ENCODE measurements around the gene PNCK.

Gene PNCK

DNA sequence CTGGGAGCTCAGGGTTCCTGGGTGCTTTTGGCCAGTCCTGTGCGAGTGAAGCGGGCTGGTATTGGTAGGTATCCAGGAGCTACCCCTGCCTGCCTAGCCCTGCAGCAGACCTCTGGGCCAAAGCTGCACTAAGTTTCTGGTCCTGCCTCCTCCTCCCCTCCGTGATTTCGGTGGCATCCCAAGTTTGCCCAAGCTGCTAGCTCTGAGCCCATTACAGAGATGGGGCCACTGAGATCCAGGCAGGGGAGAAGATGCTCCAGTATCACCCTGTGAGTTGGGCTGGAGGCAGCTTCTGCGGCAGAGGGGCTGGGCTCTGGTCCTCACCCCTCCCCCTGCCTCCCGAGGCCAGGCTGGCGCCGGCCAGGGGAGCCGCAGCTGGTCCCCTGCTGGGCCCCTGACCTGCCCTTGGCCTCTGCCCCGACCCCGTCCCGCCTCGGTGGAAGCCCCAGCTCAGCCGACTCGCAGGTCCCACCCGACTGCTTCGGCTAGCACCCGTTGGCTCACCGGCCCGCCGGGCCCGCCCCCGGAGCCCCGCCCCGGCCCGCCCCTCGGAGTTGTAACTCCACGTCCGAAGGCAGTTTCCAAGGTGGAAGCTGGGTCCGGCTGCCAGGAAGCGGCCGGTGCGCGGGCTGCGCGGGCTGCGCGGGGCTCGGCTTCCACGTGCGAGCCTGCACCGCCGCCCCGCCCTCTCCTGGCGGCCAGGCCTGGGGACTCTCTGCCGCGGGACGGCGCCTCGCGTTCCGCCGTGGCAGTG lies 26.8 kb downstream of the PNCK start, which contains the start of gene DUSP9:
DUSP9 (plus strand) TSS at position 584 of the 754 bp plus-strand sequence. CDS start 751 bp downstream, outside the sequence.
- peak; percentile 12 for DNase-seq
- TF ChIP-seq, protein P1, sequence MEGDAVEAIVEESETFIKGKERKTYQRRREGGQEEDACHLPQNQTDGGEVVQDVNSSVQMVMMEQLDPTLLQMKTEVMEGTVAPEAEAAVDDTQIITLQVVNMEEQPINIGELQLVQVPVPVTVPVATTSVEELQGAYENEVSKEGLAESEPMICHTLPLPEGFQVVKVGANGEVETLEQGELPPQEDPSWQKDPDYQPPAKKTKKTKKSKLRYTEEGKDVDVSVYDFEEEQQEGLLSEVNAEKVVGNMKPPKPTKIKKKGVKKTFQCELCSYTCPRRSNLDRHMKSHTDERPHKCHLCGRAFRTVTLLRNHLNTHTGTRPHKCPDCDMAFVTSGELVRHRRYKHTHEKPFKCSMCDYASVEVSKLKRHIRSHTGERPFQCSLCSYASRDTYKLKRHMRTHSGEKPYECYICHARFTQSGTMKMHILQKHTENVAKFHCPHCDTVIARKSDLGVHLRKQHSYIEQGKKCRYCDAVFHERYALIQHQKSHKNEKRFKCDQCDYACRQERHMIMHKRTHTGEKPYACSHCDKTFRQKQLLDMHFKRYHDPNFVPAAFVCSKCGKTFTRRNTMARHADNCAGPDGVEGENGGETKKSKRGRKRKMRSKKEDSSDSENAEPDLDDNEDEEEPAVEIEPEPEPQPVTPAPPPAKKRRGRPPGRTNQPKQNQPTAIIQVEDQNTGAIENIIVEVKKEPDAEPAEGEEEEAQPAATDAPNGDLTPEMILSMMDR (IDR thresholded peaks at IDR 0.05; ENCODE audit: low read depth, low read length) = no peak
- H3K27me3 ChIP-seq (ENCODE audit: insufficient read depth, low read depth, severe bottlenecking) = peaks cover 18% of the 10 kb centered on the region
- no peak within 1 kb of the TSS for H3K27ac ChIP-seq
- no peaks in the 10 kb centered on the region for H3K9me3 ChIP-seq (ENCODE audit: severe bottlenecking)
- no peak within 1 kb of the TSS for H3K4me3 ChIP-seq (ENCODE audit: low read depth, low read length)
- H3K36me3 ChIP-seq = no peaks in the 10 kb centered on the region

DNA sequence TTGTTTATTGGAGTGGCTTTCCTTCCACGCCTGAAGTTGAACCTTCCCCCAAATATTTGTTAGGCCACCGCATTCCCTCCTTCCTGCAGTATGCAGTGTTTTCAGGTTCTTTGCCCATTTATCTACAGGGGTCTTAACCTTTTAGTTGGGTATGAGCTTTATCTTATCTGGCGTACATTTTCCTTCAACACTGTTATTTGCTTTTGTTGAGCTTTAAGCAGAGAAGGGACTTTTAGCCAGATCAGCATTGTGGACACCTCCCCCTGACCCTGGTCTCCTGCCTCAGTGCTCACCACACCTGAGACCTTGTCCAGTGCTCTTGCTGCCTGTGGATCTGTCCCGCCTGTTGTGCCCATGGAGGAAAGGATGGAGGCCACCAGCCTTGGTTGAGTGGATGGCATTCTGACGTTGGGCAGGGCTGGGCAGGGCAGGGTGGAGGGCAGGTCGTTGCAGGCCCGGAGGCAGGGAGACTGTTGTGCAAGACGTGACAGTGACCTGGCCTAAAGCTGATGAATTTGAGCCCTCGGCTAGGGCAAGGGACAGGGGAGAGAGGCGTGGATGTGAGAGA lies 27.6 kb downstream of the PNCK start:
- no peak for DNase-seq
- TF ChIP-seq, protein P1 (IDR thresholded peaks at IDR 0.05; ENCODE audit: low read depth, low read length) = no peak
- Histone ChIP-seq H3K36me3 (no peaks in the 10 kb centered on the region), H3K27me3 (ENCODE audit: insufficient read depth, low read depth, severe bottlenecking) (peaks cover 26% of the 10 kb centered on the region), H3K4me3 (ENCODE audit: low read depth, low read length) (no peak overlapping the region), H3K27ac (no peak overlapping the region), H3K9me3 (ENCODE audit: severe bottlenecking) (no peaks in the 10 kb centered on the region)

DNA sequence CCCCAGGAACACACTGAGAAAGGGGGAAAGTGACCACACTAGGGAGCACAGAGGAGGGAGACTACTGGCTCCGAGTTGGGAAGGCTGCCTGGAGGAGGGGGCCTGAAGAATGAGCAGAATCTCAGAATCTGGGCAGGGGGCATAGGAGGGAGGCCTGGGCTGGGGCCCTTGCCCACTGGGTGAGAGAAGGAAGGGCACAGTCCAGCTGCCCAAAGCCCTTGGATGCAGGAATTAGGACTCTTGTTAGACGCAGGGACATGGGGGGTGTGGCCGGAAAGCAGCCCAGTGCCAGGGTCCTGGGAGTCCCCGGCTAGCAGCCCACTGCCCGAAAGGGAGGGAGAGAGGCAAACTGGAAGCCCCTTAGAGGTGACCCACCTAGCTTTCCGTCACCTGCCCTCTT lies 28.5 kb downstream of the PNCK start:
- Histone ChIP-seq H3K36me3 (no peaks in the 10 kb centered on the region), H3K27me3 (ENCODE audit: insufficient read depth, low read depth, severe bottlenecking) (peaks cover 29% of the 10 kb centered on the region), H3K9me3 (ENCODE audit: severe bottlenecking) (no peaks in the 10 kb centered on the region), H3K4me3 (ENCODE audit: low read depth, low read length) (no peak overlapping the region), H3K27ac (peak overlapping the region; percentile 13; the same call in 1 of the 2 replicates)
- DNase-seq = peak; percentile 10
- TF ChIP-seq, protein P1 (IDR thresholded peaks at IDR 0.05; ENCODE audit: low read depth, low read length) = no peak

DNA sequence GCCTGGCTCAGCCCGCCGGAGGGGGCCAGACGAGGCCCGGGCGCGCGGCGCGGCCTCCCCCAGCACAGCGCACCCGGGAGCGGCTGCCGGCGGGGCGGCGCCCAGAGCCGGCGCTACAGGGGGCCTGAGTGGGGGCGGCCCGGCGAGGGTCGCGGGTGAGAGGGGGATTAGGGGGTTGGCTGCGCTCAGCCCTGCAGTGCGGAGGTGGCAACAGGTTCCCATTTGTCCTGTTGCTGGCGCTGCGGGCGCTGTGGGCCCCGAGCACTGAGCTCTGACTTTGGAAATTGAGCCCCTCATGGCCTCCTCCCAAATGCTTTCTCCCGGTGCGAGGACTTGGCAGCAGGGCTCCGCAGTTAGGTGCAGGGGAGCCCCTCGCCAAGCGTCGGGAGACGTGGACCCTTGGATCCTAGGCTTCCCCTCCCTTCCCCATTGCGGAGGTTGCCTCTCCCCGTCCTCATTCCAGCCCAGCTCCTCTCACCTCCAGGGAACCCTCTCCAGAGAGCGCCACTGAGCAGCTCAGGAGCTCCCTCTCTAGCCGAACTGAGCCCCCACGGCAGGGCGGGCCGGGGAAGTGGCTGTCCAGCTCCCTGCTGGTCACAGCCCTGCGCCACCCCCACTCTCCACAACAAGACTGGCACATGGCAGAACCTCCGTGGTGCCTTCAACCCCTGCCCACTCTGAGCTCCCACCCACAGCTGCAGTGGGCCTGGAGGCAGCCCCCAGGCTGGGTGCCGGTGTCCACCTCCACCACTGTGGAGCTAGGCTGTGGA lies 29.1 kb downstream of the PNCK start:
- H3K27me3 ChIP-seq (ENCODE audit: insufficient read depth, low read depth, severe bottlenecking) = peaks cover 29% of the 10 kb centered on the region
- H3K36me3 ChIP-seq = no peaks in the 10 kb centered on the region
- H3K9me3 ChIP-seq (ENCODE audit: severe bottlenecking) = no peaks in the 10 kb centered on the region
- peak overlapping the region; percentile 51 for H3K4me3 ChIP-seq (ENCODE audit: low read depth, low read length)
- H3K27ac ChIP-seq = peak overlapping the region; percentile 13; the same call in 1 of the 2 replicates
- TF ChIP-seq, protein P1 (IDR thresholded peaks at IDR 0.05; ENCODE audit: low read depth, low read length) = peak; percentile 75
- DNase-seq = peak; percentile 89

DNA sequence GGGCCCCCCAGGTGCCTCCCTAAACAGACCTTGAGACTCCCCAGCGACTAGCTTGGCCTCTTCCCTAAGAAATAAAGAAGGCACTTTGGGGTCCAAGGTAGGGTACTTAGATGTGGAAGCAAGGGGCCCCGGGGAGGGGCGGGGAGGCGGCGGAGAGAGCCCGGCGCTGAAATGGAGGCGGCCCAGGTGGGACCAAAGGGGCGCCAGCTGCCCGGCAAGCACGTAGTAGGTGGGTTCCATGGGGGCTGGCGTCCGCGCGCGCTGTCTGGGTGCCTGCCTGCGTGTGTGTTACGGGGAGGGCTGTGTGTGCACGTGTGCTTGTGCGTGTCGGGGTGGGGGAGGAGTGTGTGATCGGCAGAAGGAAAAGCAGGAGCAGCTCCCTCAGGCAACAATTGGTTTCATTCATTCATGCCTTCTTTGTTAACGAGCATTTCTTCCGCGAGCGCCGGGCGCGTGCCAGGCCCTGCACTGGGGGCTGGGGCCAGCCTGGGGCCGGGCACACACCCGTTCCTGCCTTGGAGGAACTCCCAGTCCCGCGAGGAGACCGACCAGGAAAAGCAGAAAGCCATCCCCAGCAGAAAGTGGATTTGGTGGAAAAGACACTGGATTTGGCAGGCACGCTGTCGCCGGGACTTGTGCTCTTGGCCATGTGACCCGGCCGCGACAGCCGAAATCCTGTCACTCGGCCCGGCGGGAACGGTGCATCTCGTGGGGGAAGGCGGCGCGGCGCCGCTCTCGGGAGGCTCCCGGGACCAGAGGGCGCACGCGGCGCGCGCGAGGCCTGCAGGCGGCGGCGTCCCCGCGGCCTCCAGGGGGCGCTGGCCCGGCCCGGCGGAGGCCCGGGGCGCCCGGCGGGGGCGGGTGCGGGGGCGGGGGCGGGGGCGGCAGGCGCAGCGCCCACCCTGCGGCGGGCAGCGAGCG lies 29.9 kb downstream of the PNCK start:
- Histone ChIP-seq H3K4me3 (ENCODE audit: low read depth, low read length) (peak overlapping the region; percentile 41), H3K27me3 (ENCODE audit: insufficient read depth, low read depth, severe bottlenecking) (peaks cover 29% of the 10 kb centered on the region), H3K9me3 (ENCODE audit: severe bottlenecking) (no peaks in the 10 kb centered on the region), H3K27ac (no peak overlapping the region), H3K36me3 (no peaks in the 10 kb centered on the region)
- TF ChIP-seq, protein P1 (IDR thresholded peaks at IDR 0.05; ENCODE audit: low read depth, low read length) = peak; percentile 47
- DNase-seq = peak; percentile 51
